Measurements from ENCODE around the gene DIP2C.
"Not testable (repeated sequence)": the region's sequence is repeated elsewhere in the genome, so short reads cannot be mapped to it uniquely, and the experiment has no call there.

DIP2C gene

DNA sequence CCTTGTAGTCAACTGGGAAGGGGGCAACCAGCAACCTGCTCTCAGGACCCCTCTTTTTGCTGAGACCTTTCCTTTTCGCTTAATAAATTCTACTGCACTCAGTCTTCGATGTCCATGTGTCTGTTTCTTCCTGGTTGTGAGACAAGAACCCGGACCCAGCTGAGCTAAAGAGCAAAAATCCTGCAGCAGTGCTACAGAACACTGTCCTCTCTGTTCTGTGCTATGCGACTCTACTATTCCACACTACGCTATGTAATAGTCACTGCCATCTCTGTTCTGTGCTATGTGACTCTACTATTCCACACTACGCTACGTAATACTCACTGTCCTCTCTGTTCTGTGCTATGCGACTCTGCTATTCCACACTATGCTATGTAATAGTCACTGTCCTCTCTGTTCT is 34.3 kb downstream of the DIP2C start:
- no peak for DNase-seq

DNA sequence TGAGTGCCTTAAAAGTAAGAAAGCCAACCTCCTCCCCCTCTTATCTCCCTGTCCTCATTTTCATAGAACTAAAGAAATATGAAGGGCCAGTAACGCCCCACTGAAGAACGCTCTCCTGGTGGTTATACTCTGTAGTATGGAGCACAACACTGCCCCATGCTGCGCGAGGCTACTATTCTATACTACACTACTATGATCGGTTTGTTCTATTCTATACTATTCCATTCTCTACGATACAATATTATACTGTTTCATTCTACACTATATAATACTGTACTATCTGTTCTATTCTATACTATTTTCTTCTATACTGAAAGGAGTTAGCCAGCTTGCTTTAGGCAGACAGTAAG is 34.8 kb downstream of the DIP2C start:
- DNase-seq: no peak

DNA sequence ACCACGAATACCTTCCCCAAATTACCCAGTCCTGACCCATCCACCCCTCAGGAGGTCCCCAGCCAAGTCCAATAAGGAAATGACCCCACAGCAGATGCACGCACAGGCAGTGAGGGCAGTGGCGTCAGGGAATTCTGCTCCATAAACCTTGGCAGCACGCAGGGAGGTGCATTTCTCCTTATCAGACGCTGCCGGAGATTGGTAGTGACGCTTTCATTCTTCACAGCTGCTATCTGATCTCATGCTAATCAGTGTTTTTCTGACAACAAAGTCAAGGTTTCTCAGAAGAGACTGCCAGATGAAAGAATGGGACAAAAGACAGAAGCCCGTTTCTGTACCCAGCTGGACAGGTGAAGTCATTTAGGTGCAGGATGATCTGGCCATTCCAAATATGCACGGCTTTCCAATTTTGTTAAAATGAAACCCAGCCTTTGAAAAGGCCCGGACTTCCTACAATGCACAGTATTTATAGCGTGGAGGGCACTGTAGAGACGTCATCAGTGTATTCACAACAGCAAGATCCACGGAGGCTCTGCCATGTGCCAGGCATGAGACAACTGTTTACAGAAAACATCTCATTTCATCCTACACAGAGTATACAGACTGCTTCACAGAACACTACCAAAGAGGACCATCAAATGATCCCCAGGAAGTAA is 35.3 kb downstream of the DIP2C start:
- no peak for DNase-seq

DNA sequence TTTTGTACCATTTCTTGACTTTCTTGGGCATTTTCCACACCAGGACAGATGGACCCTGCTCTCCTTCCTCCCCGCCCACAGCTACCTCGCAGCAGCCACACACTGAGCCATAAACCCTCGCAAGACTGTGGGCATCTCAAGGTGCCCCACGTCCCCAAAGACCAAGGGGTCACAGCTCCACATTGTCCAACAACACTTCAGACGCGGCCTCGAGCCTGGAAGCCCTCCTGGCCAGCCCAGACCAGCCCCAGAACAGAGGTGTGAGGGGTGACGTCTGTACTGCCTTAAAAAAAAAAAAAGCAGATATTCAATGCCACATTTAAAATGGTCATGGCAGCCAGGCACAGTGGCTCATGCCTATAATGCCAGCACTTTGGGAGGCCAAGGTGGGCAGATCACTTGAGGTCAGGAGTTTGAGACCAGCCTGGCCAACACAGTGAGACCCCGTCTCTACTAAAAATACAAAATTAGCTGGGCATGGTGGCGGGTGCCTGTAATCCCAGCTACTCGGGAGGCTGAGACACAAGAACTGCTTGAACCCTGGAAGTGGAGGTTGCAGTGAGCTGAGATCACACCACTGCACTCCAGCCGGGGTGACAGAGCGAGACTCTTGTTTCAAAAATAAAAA is 36.5 kb downstream of the DIP2C start:
- DNase-seq: not testable (repeated sequence)

DNA sequence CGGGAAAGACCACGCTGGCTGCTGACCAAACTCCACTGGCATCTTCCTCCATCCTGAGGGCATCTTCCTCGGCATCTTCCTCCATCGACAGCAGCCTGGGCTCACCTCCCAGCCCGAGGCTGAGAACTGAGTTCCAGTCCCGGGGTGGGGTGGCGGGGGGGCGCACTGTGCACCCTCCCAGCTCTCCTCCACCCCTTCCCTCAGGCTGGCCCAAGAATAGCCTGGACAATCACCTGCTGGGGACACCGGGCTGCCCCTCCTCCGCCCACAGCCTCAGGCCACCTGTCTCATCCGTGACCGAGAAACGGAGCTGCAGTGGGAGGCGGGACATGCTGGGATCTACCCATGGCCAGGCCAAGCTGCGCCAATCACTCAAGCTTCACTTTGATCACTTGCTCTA is 37.2 kb downstream of the DIP2C start:
- no peak for DNase-seq

DNA sequence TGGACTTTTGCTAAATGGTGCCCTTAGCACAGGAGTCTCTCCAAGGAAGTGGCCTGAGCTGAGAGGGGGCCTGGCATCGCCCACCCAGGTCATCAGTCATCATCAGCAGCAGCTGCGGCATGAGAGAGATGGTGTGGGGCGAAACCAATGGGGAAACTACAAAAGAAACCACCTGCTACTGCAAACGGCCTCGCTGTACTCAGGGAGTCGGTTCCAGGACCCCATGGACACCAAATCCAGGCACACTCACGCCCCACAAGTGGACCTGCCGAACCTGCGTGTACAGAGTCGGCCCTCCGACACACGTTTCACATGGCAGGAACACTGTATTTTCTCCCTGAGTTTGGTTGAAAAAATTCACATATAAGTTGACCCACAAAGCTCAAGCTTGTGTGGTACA is 37.8 kb downstream of the DIP2C start:
- no peak for DNase-seq

DNA sequence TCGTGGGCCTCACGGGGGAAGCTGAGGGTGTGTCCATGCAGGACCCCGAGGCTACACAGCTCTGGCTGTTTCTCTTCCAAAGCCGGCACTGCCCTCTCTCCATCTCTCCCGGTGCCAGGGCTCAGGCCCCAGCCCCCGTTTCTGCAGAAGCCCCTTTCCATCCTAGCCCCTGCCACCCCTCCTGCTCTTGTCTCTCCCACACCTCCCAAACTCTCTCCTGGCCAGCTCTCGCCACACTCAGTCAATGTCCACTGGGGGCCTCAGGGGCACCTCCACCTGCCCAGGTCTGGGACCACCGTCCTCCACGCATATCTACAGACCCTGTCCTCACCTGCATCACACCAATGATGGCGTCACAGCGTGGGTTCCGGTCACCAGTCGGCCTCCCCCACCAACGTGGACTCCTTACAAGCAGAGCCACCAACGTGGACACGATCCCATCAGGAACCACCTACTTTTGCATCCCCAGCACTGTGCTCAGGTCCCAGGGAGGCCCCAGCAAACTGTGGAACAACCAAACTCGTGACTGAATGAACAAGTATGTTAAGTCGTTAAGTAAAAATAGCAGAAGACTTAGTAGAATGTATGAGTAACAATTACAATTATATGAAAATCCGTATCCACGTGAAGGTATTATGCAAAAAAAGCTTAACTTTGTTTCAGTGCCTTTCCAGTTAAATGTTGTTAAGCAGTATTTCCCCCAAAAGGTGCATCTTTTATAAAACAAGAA is 38.4 kb downstream of the DIP2C start:
- DNase-seq: no peak

DNA sequence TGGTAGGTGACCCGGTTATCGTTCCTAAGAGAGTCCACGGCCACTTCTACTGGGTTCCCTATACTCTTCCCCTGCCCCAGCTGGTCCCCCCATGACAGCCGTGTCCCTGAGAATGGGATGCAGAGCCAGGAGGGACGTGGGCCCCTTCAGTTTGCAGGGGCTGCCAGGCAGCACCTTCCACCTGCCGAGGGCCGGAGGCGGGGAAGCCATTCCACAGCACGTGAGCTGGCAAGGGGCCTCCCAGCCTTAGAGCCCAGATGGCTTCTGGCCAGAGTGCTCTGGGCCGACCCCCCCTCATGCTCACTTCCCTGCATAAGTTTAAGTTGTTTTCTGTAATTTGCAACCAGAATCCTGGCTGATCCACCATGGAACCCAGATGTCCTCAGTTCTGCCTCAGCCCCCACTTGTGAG is 39.0 kb downstream of the DIP2C start:
- DNase-seq: no peak

DNA sequence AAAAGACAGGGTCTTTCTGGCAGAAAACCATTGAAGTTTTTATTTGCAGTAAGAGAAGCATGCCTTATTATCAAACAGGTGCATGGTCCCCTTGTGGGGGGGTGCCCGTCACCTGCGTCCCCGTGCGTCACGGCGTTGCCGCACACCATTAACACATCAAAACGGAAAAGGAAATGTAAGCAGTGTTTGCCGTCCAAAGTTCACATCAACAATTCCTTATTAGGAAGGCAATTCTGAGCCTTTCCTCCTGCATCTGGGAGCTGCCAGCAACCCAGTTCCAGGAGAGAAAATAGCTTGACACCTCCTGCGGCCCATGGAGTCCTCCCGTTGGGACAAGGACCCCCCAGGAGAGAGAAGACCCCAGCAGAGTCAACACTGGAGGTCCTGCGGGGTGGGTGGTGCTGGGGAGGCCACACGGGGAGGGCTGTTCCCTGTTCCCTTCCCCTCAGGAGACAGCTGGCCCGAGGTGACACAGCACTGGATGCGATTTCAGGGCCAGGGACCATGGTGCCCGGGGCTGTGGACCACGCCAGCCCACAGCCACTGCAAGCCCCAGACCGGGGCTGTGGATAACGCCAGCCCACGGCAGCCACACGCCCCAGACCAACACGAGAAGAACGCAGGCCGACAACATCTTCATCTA is 39.5 kb downstream of the DIP2C start:
- no peak for DNase-seq

DNA sequence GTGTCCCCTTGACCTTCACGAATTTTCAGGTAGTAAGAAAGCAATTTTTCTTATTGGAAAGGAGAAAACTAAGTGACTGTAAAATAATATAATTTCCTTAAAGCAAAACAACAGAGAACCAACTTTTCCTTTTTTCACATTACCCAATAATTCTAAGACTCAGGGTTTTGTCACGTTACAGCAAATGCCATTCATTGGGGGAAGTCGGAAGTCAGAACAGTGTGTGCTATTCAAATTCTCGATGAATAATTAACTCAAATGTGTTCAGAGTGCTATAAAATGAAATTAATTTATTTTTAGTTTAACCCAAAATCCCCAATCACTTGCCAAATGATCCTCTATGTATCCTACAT is 40.0 kb downstream of the DIP2C start:
- no peak for DNase-seq

DNA sequence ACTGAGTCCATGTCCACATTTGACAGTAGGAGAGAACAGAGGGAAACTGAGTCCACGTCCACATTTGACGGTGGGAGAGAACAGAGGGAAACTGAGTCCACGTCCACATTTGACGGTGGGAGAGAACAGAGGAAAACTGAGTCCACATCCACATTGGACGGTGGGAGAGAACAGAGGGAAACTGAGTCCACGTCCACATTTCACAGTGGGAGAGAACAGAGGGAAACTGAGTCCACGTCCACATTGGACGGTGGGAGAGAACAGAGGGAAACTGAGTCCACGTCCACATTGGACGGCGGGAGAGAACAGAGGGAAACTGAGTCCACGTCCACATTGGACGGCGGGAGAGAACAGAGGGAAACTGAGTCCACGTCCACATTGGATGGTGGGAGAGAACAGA is 42.4 kb downstream of the DIP2C start:
- DNase-seq: not testable (repeated sequence)

DNA sequence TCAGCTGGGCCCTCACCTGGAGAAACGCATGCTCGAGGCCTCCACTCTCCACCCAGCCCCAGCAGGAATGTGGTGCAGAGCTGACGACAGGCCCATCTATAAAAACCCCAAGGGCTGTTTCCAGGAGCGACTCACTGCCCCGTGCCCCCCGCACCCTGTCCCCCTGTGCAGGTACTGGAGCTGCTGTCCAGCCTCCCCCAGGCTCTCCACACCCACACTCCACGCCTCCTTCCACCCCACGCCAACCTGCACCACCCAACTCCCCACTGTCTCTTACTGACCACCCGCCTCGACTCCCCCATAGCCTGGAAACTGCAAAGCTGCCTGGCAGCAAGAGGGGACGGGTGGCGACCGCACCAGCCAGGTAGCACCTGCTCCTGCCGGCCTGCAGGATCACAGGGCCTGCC is 43.3 kb downstream of the DIP2C start:
- no peak for DNase-seq

DNA sequence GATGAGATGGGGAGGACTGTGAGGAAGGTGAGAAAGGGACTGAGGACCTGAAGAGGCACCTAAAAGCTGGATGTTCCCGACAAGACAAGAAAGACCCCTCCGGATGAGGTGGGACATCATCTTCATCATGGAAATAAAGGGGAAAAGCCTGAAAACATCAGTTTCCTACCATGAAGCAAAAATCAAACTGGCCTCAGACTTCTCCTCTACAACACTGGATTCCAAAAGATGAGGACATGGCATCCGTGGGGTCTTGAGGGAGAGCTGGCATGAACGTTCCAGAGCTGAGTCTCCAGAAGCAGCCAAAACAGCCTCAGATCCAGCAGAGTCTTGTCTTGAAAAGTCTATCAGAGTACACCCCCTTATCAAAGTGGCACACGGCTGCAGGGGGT is 44.5 kb downstream of the DIP2C start:
- no peak for DNase-seq

DNA sequence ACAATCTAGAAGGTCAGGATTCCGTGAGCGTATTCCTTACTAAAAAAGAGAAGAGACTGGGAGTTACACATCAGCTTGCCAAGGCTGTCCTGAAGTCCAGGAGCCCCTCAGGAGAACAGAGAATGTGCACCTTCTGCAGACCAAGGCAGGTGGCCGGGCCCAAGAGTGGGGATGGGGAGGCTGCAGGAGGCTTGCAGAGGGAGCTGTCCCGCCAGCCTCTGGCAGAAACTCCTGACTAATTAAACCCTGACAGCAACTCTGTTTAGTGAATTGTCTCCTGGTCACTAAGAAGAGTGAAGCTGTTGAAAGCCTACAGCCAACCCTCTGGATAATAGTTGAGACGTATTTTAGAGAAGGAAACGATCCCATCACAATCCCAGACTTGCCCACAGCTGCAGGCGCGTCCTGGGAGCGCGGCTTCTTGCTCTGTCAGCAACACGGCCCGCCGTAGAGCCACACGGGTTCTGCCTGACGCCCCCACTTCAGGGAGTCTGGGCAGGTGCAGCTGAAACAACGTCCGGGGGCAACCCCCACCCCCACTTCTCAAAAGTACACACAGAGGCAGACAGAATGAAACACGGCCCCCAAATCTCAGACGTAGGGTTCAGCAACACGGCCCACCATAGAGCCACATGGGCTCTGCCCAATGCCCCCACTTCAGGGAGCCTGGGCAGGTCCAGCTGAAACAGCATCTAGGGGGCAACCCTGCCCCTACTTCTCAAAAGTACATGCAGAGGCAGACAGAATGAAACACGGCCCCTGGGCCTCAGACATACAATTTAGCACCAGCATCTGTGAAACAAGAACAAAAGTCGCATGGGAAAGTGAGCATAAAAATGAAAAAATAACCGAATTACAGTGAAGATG is 45.2 kb downstream of the DIP2C start:
- DNase-seq: no peak

DNA sequence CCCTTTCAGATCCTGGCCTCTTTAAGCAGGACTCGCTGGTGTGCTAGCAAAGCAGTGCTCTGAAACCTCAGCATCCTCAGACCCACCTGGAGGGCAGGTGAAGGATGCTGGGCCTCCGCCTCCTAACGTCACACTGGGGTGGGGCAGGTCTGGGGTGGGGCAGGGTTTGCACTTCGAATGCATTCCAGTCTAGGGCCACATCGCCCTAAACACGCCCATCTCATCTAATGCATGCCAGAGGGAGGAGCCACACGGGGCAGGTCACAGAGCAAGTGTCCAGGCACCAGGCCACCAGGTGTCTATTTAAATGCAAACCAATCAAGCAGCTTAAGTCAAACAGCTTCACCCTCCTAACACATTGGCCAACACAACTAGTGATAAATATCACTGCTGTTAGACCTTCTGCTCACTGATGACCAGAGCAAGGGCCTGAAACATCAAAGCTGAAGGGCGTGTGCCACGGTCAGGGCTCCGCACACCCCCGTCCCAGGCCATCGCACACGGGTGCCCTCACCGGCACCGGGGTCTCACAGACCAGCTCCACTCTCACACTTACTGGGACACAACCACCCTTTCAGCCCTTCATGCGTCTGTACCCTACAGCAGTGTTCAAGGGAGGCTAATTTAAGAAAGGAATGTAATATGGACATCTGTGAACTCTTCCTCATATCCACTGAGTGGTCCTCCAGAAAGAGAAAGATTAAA is 47.1 kb downstream of the DIP2C start:
- no peak for DNase-seq

DNA sequence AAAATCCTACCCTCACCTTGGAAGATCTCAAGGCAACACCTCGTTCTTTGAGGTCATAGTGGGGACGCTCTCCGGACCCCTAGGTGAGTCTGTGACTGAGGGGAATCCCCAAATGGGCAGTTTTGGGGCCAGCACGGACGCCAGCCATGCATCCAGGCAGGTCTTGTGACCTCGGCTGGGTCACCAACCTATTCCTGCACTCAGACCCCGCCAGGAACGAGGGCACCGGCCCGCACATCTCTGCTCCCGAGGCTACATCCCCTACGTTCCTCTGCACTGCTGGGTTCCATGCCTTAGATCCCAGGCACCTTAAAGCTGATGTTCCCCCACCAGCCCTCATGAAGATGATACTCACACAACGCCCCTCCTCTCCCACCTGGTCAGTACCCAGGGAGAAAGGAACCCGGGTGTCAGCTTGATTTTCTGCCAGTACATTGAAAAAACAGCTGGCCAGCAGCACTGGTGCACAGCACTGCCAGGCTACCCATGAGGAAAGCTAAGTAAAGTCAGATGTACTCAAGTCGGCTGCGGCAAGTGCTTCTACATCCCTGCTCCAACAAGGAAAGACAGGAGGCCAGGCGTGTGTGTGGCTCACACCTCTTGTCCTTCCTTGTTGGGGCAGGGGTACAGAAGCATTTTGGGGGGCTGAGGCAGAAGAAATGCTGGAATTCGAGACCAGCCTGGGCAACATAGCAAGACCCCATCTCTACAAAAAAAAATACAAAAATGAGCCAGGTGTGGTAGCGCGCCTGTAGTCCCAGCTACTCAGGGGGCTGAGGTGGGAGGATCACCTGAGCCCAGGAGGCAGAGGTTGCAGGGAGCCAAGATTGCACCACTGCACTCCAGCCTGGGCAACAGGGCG is 48.1 kb downstream of the DIP2C start:
- DNase-seq: no peak

DNA sequence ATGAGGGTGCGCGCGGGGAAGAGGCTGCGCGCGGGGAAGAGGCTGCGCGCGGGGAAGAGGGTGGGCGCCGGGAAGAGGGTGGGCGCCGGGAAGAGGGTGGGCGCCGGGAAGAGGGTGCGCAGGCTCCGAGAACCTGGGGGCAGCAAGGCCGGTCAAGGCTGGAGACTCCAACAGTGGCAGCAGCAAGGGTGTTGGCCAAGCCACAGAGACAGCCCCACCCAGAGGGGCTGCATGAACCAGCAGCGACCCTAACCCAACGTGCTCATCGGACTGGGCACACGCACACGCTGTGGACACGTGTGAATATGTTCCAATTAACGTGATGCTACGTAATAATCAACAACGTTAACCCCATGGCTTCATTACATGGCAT is 48.8 kb downstream of the DIP2C start:
- no peak for DNase-seq

DNA sequence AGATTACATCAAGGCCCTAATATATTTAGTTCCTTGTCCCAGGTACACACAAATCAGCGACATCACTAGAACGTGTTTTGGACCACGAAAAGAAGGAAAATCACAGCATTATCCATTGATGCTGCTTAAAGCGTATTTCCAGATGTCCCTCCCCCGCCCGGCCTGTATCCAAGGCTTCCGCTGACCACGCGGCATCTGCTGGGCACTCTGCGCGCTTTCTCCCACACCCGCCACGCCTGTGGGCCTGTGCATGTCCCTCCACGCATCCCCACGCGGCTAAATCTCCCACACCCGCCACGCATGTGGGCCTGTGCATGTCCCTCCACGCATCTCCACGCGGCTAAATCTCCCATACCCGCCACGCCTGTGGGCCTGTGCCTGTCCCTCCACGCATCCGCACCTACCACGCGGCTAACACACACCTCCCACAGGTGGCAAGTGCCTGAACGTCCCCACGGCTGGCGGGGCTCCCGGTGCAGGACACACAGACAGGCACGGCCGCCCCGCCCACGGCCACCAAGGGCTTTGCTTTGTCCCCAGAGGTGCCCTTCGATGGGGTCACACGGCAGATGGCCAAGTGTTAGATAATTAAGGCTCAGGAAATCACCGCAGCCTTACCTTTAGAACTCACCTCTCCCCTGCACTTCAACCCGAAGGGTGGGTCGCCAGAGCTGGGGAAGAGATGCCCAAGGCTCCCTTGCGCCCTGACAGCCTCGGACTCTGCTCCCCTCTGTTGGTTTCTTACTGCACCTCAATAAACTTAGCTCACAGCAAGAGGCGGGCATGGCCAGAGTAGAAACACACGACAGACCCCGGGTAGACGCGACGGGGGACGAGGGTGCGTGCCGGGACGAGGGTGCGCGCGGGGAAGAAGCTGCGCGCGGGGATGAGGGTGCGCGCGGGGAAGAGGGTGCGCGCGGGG is 49.5 kb downstream of the DIP2C start:
- no peak for DNase-seq

DNA sequence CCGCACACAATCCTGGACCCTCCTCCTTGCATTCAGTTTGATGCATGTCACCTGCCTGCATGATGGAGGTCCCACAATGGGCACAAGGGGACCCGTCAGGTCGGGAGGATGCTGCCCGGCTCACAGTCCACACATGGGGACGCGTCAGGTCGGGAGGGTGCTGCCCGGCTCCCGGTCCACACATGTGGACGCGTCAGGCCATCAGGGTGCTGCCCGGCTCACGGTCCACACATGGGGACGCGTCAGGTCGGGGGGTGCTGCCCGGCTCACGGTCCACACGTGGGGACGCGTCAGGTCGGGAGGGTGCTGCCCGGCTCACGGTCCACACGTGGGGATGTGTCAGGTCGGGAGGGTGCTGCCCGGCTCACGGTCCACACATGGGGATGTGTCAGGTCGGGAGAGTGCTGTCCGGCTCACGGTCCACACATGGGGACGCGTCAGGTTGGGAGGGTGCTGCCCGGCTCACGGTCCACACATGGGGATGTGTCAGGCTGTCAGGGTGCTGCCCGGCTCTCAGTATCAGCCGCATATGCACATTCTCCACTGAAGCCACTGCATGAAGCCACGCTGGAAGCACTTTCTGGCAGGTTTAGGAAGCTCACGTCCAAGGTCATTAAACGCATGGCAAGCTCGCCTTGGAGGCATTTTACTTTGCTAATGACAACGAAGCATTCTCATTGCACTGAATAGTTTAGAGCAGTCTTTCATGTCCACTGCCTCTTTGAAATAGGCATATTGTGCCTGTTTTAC is 50.3 kb downstream of the DIP2C start:
- no peak for DNase-seq

DNA sequence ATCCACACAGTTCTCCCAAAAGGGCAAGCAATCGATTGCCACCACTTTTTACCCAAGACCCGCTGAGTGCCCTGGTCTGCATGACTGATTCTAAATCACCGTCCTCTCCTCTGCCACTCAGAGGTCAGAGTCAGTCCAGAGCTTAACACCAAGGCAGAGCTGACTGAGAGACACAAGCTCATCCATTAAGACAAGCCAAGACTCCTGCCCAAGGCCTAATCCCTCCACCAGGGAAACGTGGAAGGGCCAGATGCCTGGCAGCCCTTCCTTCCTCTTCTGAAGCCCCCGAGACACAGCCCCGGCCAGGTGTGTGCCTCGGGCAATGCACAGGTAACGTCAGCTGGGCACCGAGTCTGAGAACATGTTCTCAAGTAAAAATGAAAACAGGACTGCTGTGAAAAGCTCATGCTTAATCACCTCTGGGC is 51.7 kb downstream of the DIP2C start:
- DNase-seq: no peak

Data from activated T-cell treated with anti-CD3 and anti-CD28 coated beads for 4 hours (primary cell).